Activated CD8-positive, alpha-beta memory T cell treated with anti-CD3 and anti-CD28 coated beads, Interleukin-2, amount 50 U/mL, for 48 hours (primary cell): ENCODE results near the gene TRIM7.

Experiments
- DNase-seq: peaks from one replicate; pipeline ENCODE4 v3.0.0-alpha.2; 2020

TRIM7 gene

GRCh38 chr5:181170237-181170825, 34.7 kb downstream of the TRIM7 start:
- no peak for DNase-seq

GRCh38 chr5:181169459-181170236, 35.3 kb downstream of the TRIM7 start:
- peak; percentile 100 for DNase-seq

GRCh38 chr5:181168595-181169118, 36.3 kb downstream of the TRIM7 start:
- DNase-seq = no peak

- DNase-seq = peak; percentile 74
Measured at GRCh38 chr5:181167814-181168488, 37.0 kb downstream of the TRIM7 start.

GRCh38 chr5:181166812-181167733, 37.9 kb downstream of the TRIM7 start:
- no peak for DNase-seq

- peak; percentile 78 for DNase-seq
Measured at GRCh38 chr5:181164076-181164952, 40.7 kb downstream of the TRIM7 start.

GRCh38 chr5:181163487-181164075, 41.4 kb downstream of the TRIM7 start:
- no peak for DNase-seq

GRCh38 chr5:181161534-181162175, 43.3 kb downstream of the TRIM7 start:
- DNase-seq = no peak

- peak; percentile 81 for DNase-seq
Measured at GRCh38 chr5:181160755-181161533, 44.1 kb downstream of the TRIM7 start.

GRCh38 chr5:181160152-181160754, 44.7 kb downstream of the TRIM7 start:
- peak; percentile 88 for DNase-seq

- DNase-seq = peak; percentile 99
Measured at GRCh38 chr5:181159286-181160151, 45.5 kb downstream of the TRIM7 start.

GRCh38 chr5:181158869-181159268, 46.1 kb downstream of the TRIM7 start:
- DNase-seq = no peak

GRCh38 chr5:181156758-181157157, 48.2 kb downstream of the TRIM7 start:
- DNase-seq = no peak

GRCh38 chr5:181153814-181154213, 51.2 kb downstream of the TRIM7 start:
- no peak for DNase-seq

GRCh38 chr5:181152406-181152805, 52.6 kb downstream of the TRIM7 start:
- no peak for DNase-seq

- DNase-seq = no peak
Measured at GRCh38 chr5:181151146-181151545, 53.9 kb downstream of the TRIM7 start.

- no peak for DNase-seq
Measured at GRCh38 chr5:181149806-181150733, 54.9 kb downstream of the TRIM7 start.
